ENCODE results near the gene PEX1.
"Not testable (repeated sequence)": the region's sequence is repeated elsewhere in the genome, so short reads cannot be mapped to it uniquely, and the experiment has no call there.

GRCh38 chr7:92475851-92476590 lies 52.3 kb downstream of the PEX1 start:
- not testable (repeated sequence) for TF ChIP-seq CTCF, POLR2A (IDR thresholded peaks at IDR 0.05)

Data from testis (tissue), 2 donors.